GM10266 (cell line): ENCODE measurements around the gene NNAT.

ENCODE experiments used
- DNase-seq: peaks from one replicate; pipeline ENCODE4 v3.0.0; 2012; ENCODE audit errors: extremely low spot score
- CTCF ChIP-seq: IDR thresholded peaks from 2 replicates; pipeline ENCODE4 v1.5.1; 2012; ENCODE audit warnings: mild to moderate bottlenecking, low read depth; ENCODE audit not compliant: control insufficient read depth, insufficient read depth; ENCODE audit errors: missing control alignments

The NNAT gene

GRCh38 chr20:37558779-37559178 lies 37.7 kb downstream of the NNAT start:
- TF ChIP-seq CTCF: no peak
- no peak for DNase-seq

- no peak for TF ChIP-seq CTCF
- no peak for DNase-seq
These were observed 38.4 kb downstream of the NNAT start for GRCh38 chr20:37559312-37560027.

GRCh38 chr20:37560629-37561028 lies 39.6 kb downstream of the NNAT start:
- no peak for DNase-seq
- TF ChIP-seq CTCF: no peak

GRCh38 chr20:37562695-37563480 lies 41.8 kb downstream of the NNAT start:
- no peak for DNase-seq
- TF ChIP-seq CTCF: no peak

- no peak for DNase-seq
- no peak for TF ChIP-seq CTCF
These were observed 43.0 kb downstream of the NNAT start for GRCh38 chr20:37564016-37564387.

GRCh38 chr20:37564388-37565133 lies 43.5 kb downstream of the NNAT start:
- TF ChIP-seq CTCF: peak; percentile 93
- peak; percentile 74 for DNase-seq
